ENCODE data around the gene LGR5. TPM values are rescaled to one million over a fixed set of nuclear protein-coding genes. Genes with fewer than 3 reads are reported as not detected.

LGR5 gene
- total and polyA plus RNA-seq, 10 donors, result 0.02 to 0.19 (median 0.02) TPM; not detected in 7

- 63 to 79% (median 75%) methylated on average over 2 of the region's 2 CpGs for WGBS, 5 donors
- Histone ChIP-seq H3K27me3 (replicated peaks in 1 of 7) (peaks cover 0 to 15% (median 0%) of the 10 kb centered on the region in 7 donors), H3K4me1 (no peaks in the 10 kb centered on the region), H3K27ac (no peak overlapping the region), H3K4me3 (no peak overlapping the region), H3K9me3 (no peaks in the 10 kb centered on the region), H3K36me3 (no peaks in the 10 kb centered on the region)
- no peak for DNase-seq
- TF ChIP-seq POLR2A (IDR thresholded peaks at IDR 0.05) (no peak), POLR2AphosphoS5 (IDR thresholded peaks at IDR 0.05) (no peak)
- TF ChIP-seq, protein P1, sequence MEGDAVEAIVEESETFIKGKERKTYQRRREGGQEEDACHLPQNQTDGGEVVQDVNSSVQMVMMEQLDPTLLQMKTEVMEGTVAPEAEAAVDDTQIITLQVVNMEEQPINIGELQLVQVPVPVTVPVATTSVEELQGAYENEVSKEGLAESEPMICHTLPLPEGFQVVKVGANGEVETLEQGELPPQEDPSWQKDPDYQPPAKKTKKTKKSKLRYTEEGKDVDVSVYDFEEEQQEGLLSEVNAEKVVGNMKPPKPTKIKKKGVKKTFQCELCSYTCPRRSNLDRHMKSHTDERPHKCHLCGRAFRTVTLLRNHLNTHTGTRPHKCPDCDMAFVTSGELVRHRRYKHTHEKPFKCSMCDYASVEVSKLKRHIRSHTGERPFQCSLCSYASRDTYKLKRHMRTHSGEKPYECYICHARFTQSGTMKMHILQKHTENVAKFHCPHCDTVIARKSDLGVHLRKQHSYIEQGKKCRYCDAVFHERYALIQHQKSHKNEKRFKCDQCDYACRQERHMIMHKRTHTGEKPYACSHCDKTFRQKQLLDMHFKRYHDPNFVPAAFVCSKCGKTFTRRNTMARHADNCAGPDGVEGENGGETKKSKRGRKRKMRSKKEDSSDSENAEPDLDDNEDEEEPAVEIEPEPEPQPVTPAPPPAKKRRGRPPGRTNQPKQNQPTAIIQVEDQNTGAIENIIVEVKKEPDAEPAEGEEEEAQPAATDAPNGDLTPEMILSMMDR (IDR thresholded peaks at IDR 0.05 in 8 of 11, conservative IDR thresholded peaks at IDR 0.05 in 3 of 11), result no peak
- intact Hi-C loops (cut with DNase I; ENCODE audit: low total_unique reads), result no loop called here
Measured at GRCh38 chr12:71456316-71456715, 16.7 kb downstream of the LGR5 start.

GRCh38 chr12:71456990-71457389 lies 17.4 kb downstream of the LGR5 start:
- Histone ChIP-seq H3K27ac (no peak overlapping the region), H3K4me1 (no peaks in the 10 kb centered on the region), H3K36me3 (no peaks in the 10 kb centered on the region), H3K4me3 (no peak overlapping the region), H3K9me3 (no peaks in the 10 kb centered on the region), H3K27me3 (replicated peaks in 1 of 7) (peaks cover 0 to 8% (median 0%) of the 10 kb centered on the region in 7 donors)
- TF ChIP-seq POLR2AphosphoS5 (IDR thresholded peaks at IDR 0.05) (no peak), POLR2A (IDR thresholded peaks at IDR 0.05) (no peak)
- TF ChIP-seq, protein P1 (IDR thresholded peaks at IDR 0.05 in 8 of 11, conservative IDR thresholded peaks at IDR 0.05 in 3 of 11), result no peak
- no peak for DNase-seq
- WGBS, 5 donors, result 83 to 90% (median 87%) methylated on average over 4 of the region's 4 CpGs
- intact Hi-C loops (cut with DNase I; ENCODE audit: low total_unique reads), result no loop called here

DNA sequence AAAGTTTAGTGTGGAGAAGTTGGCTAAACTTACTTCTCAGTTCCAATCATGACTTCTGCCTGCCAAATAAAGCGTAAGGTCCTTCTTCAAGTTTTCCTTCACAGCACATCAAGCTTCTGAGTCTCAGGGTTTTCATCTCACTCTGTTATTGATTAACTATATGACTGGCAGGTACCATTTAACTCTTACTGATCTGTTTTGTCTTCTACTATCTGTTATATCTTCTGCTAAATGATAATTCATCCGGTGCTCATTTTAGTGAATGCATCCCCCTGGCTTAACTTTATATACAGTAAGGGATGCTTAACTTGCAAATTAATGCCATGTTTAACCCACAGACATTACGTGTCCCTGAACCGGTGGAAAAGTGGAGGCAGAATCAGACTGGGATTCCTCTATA lies 20.7 kb downstream of the LGR5 start:
- Histone ChIP-seq H3K4me3 (no peak overlapping the region), H3K4me1 (no peaks in the 10 kb centered on the region), H3K9me3 (no peaks in the 10 kb centered on the region), H3K27ac (no peak overlapping the region), H3K27me3 (replicated peaks in 1 of 7) (no peaks in the 10 kb centered on the region), H3K36me3 (no peaks in the 10 kb centered on the region)
- TF ChIP-seq POLR2AphosphoS5 (IDR thresholded peaks at IDR 0.05) (no peak), POLR2A (IDR thresholded peaks at IDR 0.05) (no peak)
- TF ChIP-seq, protein P1 (IDR thresholded peaks at IDR 0.05 in 8 of 11, conservative IDR thresholded peaks at IDR 0.05 in 3 of 11), result no peak
- DNase-seq, result no peak
- intact Hi-C loops (cut with DNase I; ENCODE audit: low total_unique reads), result no loop called here
- WGBS, 5 donors, result 85 to 96% (median 92%) methylated on average over 4 of the region's 4 CpGs

DNA sequence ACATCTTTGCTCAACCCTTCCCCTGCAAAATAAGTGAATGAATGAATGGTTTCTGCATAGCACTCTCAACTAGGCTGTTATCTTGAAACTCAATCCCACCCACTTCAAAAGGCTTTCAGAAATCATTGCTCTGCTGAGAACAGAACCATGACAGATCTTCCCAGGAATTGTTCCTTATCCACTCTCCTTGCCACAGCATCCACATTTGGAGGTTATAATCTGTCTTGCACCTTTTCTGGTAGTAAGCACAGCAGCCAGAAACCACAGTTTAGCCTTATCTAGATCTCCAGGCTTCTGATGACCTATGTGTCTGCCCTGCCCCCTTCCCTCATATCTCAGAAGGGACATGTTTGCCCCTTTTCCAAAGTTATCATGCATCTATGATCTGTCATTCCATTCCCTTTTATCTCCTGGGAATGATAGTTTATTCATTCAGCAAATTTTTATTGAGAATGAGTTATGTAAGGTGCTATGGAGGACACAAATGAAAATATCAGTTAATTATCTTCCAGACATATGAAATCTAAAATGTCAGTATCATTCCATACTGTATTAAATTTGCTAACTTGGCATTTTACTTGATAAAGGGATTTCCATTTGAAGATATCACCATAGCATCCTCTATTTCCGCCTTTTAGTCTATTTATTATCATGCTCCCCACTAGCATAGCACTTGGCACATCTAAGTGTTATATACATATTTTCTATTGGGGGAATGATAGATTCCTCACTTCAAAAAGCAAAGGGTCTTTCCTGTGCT lies 21.4 kb downstream of the LGR5 start:
- intact Hi-C loops (cut with DNase I; ENCODE audit: low total_unique reads), result no loop called here
- no peak overlapping the region for H3K27ac ChIP-seq

More for the DNA sequence above, 21.4 kb downstream of the LGR5 start:
- H3K27me3 ChIP-seq (replicated peaks in 1 of 7), result no peaks in the 10 kb centered on the region
- WGBS, 5 donors, result 79 to 91% (median 82%) methylated on average over 1 of the region's 1 CpG
- H3K9me3 ChIP-seq, result no peaks in the 10 kb centered on the region
- H3K4me1 ChIP-seq, result no peaks in the 10 kb centered on the region
- no peak overlapping the region for H3K4me3 ChIP-seq
- DNase-seq, result no peak
- no peaks in the 10 kb centered on the region for H3K36me3 ChIP-seq
- TF ChIP-seq, protein P1 (IDR thresholded peaks at IDR 0.05 in 8 of 11, conservative IDR thresholded peaks at IDR 0.05 in 3 of 11), result no peak
- TF ChIP-seq POLR2A (IDR thresholded peaks at IDR 0.05) (no peak), POLR2AphosphoS5 (IDR thresholded peaks at IDR 0.05) (no peak)

Data from spleen (tissue), 11 donors.